Ishikawa (cell line): ENCODE results near the gene CCDC6.

ENCODE experiments used
- CEBPB ChIP-seq: IDR thresholded peaks from 2 replicates; pipeline ENCODE4 v1.6.1; 2012
- CREB1 ChIP-seq: IDR thresholded peaks from 2 replicates; pipeline ENCODE4 v1.6.1; 2012; ENCODE audit warnings: low read depth
- EGR1 ChIP-seq: IDR thresholded peaks from 2 replicates; pipeline ENCODE4 v1.6.1; 2012
- EP300 ChIP-seq: IDR thresholded peaks from 2 replicates; pipeline ENCODE4 v1.6.1; 2012; ENCODE audit warnings: borderline replicate concordance
- FOXM1 ChIP-seq: IDR thresholded peaks from 2 replicates; pipeline ENCODE4 v1.6.1; 2012; ENCODE audit warnings: low read depth, borderline replicate concordance
- MAX ChIP-seq: IDR thresholded peaks from 2 replicates; pipeline ENCODE4 v1.6.1; 2012
- NFIC ChIP-seq: IDR thresholded peaks from 2 replicates; pipeline ENCODE4 v1.6.1; 2012
- RAD21 ChIP-seq: IDR thresholded peaks from 2 replicates; pipeline ENCODE4 v1.6.1; 2012; ENCODE audit warnings: low read depth
- REST ChIP-seq: IDR thresholded peaks from 2 replicates; pipeline ENCODE4 v1.6.1; 2012; ENCODE audit warnings: low read depth, mild to moderate bottlenecking
- TAF1 ChIP-seq: IDR thresholded peaks from 2 replicates; pipeline ENCODE4 v1.6.1; 2012; ENCODE audit warnings: low read depth, mild to moderate bottlenecking
- TCF12 ChIP-seq: IDR thresholded peaks from 2 replicates; pipeline ENCODE4 v1.6.1; 2012; ENCODE audit warnings: low read depth
- TEAD4 ChIP-seq: IDR thresholded peaks from 2 replicates; pipeline ENCODE4 v1.6.1; 2012
- USF1 ChIP-seq: IDR thresholded peaks from 2 replicates; pipeline ENCODE4 v1.6.1; 2012
- YY1 ChIP-seq: IDR thresholded peaks from 2 replicates; pipeline ENCODE4 v1.6.1; 2012; ENCODE audit warnings: low read depth
- ZBTB7A ChIP-seq: IDR thresholded peaks from 2 replicates; pipeline ENCODE4 v1.6.1; 2012; ENCODE audit warnings: low read depth

The CCDC6 gene

GRCh38 chr10:59750155-59750945 lies 156.0 kb downstream of the CCDC6 start:
- TF ChIP-seq EGR1 (no peak), REST (no peak), EP300 (no peak), USF1 (no peak), ZBTB7A (no peak), TCF12 (no peak), RAD21 (no peak), TAF1 (no peak)

GRCh38 chr10:59748834-59749233 lies 157.5 kb downstream of the CCDC6 start:
- TF ChIP-seq REST (no peak), CREB1 (no peak), CEBPB (no peak), MAX (no peak), YY1 (no peak), ZBTB7A (no peak), TCF12 (no peak), TEAD4 (no peak), FOXM1 (no peak), NFIC (no peak), TAF1 (no peak), RAD21 (no peak), EGR1 (no peak), USF1 (no peak), EP300 (no peak)

GRCh38 chr10:59745163-59745650 lies 161.1 kb downstream of the CCDC6 start:
- TF ChIP-seq YY1 = no peak
- TF ChIP-seq EP300 = no peak
- no peak for TF ChIP-seq TCF12

GRCh38 chr10:59741583-59741982 lies 164.8 kb downstream of the CCDC6 start:
- no peak for TF ChIP-seq EGR1
- TF ChIP-seq NFIC = no peak
- no peak for TF ChIP-seq REST
- TF ChIP-seq EP300 = no peak
- no peak for TF ChIP-seq MAX

GRCh38 chr10:59741048-59741447 lies 165.3 kb downstream of the CCDC6 start:
- TF ChIP-seq FOXM1 = no peak
